Kidney epithelial cell (primary cell): ENCODE measurements around the gene SULT4A1. TPM values are rescaled to one million over a fixed set of nuclear protein-coding genes. Genes with fewer than 3 reads are reported as not detected.

Experiments
- DNase-seq: peaks from one replicate; pipeline ENCODE4 v3.0.0-alpha.2; 2010; ENCODE audit warnings: low read depth
- H3K27me3 ChIP-seq: 2 replicates; pipeline ENCODE4 v1.6.0; 2011; ENCODE audit warnings: low read length; ENCODE audit not compliant: control insufficient read depth, insufficient read depth
- H3K36me3 ChIP-seq: 2 replicates; pipeline ENCODE4 v1.5.1; 2011; ENCODE audit warnings: low read length; ENCODE audit not compliant: control insufficient read depth, insufficient read depth
- H3K4me3 ChIP-seq: 2 replicates; pipeline ENCODE4 v1.5.1; 2011; ENCODE audit warnings: low read depth, mild to moderate bottlenecking, control low read depth, low read length
- CTCF ChIP-seq: IDR thresholded peaks from 2 replicates; pipeline ENCODE4 v1.5.1; 2011; ENCODE audit warnings: mild to moderate bottlenecking, moderate library complexity, low read length, control low read depth, inconsistent platforms; ENCODE audit not compliant: insufficient read depth, poor library complexity, severe bottlenecking
- total RNA-seq: library from RNA; depleted of rRNA; stranded (reverse); fragments of >200 nt; gene quantifications from 2 replicates; pipeline ENCODE4 v1.2.3, GENCODE V29; 2015

Gene SULT4A1
- total RNA-seq, 1 donor from 2014 or later, result 1.8 TPM

- no peak overlapping the region for H3K4me3 ChIP-seq
- DNase-seq, result no peak
- no peaks in the 10 kb centered on the region for H3K36me3 ChIP-seq
- H3K27me3 ChIP-seq, result no peaks in the 10 kb centered on the region
- TF ChIP-seq CTCF, result no peak
Observed at GRCh38 chr22:43821606-43822425, 40.5 kb downstream of the SULT4A1 start.

GRCh38 chr22:43820651-43821305 lies 41.5 kb downstream of the SULT4A1 start:
- no peak for DNase-seq
- TF ChIP-seq CTCF, result no peak
- no peak overlapping the region for H3K4me3 ChIP-seq
- H3K27me3 ChIP-seq, result no peaks in the 10 kb centered on the region
- no peaks in the 10 kb centered on the region for H3K36me3 ChIP-seq

- no peak for TF ChIP-seq CTCF
- Histone ChIP-seq H3K4me3 (no peak overlapping the region), H3K36me3 (no peaks in the 10 kb centered on the region), H3K27me3 (no peaks in the 10 kb centered on the region)
- DNase-seq, result no peak
Observed at GRCh38 chr22:43819931-43820640, 42.2 kb downstream of the SULT4A1 start.

- TF ChIP-seq CTCF, result no peak
- Histone ChIP-seq H3K27me3 (no peaks in the 10 kb centered on the region), H3K36me3 (no peaks in the 10 kb centered on the region), H3K4me3 (no peak overlapping the region)
- DNase-seq, result no peak
Observed at GRCh38 chr22:43819421-43819921, 42.8 kb downstream of the SULT4A1 start.

- Histone ChIP-seq H3K4me3 (no peak overlapping the region), H3K36me3 (no peaks in the 10 kb centered on the region), H3K27me3 (no peaks in the 10 kb centered on the region)
- no peak for DNase-seq
- TF ChIP-seq CTCF, result no peak
Observed at GRCh38 chr22:43818981-43819380, 43.3 kb downstream of the SULT4A1 start.
